DMS153 treated with DMSO at 0.1 percent for 48 hours (cell line): Measurements from ENCODE around the gene PTPN3.

ENCODE experiments used
- DNase-seq: peaks from one replicate; lab custom pipeline; 2025; ENCODE audit not compliant: unreplicated experiment; lab: John Stamatoyannopoulos, UW

The PTPN3 gene

DNA sequence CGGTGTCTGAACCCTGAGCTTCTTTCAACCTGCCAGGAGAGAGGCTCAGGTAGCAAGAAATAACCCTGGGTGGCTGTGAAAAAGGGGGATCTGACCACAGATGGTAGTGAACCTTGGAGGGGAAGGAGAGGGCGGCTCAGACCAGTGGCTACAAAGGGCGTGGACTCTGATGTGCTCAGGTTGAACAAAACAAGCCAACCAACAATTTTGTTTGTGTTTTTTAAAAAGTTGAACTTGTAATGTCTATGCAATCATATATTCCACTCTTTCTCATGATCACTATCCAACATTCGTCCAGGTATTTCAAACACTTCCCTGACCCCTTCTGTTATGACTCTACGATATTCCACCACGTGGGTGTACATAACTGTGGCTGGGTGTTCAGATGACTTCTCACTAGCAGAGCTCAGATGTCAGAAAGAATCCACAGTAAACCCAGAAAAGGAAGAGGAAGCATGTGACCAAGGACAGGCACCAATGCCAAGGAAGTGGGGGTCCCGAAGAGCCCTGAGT lies 20.0 kb downstream of the PTPN3 start:
- no peak for DNase-seq

DNA sequence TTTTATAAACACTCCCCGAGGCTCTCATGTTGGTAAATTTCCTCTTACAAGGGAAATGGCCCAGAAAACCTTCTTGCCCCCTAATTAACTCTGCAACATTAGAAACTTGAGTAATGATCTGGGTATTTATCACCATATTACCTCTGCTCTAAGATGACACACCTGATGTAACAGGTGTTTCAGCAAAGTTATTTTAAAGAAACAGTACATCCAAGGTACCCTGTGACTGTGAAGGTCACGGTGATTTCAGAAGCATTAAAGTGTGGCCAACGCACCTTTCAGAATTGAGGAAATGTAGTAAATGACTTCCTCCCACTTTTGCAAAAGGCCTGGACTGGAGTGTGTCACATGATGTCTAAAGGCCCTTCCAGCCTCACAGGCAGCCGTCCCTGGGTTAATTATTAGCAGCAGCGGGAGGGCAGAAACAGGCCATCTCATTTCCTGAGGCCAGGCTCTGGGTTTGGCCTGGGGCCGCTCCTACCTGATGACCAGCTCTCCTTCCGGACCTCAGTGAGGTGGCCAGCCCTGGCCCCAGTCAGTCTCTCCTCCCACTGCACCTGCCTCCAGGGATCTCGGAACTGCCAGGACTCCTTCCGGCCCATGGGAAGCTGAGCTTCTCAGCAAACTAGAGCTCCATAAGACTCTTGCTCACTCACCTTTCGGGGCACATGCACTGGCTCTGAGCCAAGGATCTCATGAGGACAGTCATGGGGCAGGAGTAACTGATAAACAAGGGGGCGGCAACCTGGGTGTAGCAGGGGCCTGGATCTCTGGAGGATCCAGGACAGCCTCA lies 20.7 kb downstream of the PTPN3 start:
- peak; percentile 23 for DNase-seq

DNA sequence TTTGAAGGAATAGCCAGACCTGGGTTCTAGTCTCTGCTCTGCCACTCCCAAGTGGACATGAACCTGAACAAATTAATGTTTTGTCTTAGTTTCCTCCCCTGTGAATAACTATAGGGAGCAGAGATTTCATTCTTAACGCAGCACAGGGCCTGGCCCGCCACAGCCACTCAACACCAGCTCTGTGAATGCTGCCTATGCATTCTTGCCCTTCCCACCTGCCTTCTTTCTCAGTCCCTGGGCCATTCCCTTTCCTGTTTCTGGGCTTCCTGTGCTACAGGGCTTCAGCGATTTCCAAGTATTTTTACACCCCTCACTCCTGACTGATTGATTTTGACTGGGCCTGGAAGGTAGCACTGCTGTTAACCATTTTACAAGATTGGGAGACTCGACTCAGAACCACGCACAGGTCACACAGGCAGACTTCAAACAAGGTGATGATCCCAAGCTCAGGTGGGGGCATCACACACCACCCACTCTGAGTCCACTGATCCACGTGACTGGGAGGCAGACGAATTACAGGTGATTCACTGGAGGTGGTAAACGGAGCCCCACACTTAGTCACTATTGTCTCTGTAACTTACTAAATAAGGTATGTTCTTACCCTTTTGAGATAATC lies 21.4 kb downstream of the PTPN3 start:
- no peak for DNase-seq

DNA sequence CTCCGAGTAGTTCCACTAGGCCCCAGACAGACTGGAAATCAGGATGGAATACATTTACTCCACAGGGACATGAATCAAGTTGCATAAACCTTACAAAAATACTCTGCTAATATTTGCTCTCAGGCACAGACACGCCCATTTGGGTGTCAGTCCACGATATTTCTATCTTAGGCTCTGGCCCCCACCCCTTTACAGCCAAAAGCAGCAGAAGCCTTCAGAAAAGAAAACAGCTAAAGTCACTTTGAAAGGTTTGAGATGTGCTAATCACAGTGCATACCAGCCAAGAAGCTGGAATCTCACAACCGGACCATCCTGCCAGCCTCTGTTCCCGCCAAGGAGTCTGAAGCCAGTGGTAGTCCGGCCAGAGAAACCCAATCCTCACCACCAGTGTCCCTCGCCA lies 22.6 kb downstream of the PTPN3 start:
- no peak for DNase-seq

DNA sequence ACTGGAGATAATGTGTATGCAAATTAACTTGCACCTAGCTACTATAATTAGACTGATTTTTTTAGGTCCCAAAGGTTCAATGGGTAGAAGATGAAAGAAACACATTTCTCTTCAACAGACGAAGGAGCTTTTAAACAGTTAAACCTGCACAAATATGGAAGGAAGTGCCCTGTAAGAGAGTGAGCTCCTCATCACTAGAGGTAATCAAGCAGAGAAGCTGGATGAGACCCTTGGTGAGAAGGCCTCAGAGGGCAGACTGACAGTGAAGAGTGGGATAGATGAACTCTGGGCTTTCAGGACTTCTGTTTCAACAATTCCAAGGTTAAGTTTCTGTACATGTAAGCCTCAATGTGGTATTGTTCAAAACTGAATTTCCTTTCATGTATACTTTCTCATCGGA lies 23.2 kb downstream of the PTPN3 start:
- no peak for DNase-seq

DNA sequence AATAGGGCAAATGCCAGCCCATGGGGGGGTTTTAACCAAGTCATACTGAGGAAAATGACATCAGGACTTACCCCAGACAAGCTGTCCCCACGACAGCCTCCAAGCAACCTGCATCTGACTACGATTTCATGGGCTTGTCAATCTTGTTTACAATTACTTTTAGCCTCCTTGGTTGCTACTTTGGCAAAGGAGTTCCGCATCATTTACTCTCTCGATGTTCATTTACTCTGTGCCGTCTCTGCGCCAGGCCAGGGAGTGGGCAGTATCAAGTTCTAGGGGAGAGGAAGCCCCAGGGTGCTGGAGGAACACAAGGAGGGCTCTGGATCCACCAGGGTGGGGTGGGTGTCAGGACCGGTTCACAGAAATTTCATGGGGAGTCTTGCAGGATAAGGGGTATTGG lies 23.9 kb downstream of the PTPN3 start:
- no peak for DNase-seq

DNA sequence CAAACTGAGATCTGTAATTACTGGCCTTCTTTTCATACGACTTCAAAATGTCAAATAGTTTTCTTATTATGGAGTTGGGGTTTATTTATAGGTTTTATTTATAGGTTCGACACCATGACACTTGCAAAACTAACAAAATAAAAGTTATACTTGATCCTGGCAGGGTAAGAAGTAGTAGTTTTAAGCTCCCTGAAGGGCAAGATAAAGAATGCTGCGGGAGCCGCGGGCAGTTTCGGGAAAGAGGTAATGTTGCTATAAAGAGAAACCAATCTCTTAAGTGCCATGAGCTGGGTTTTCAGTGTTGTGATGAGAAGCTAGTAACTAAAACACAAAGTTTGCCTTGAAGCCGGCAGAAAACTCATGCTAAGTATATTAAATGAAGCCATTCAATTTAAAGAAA lies 24.8 kb downstream of the PTPN3 start:
- DNase-seq = no peak

DNA sequence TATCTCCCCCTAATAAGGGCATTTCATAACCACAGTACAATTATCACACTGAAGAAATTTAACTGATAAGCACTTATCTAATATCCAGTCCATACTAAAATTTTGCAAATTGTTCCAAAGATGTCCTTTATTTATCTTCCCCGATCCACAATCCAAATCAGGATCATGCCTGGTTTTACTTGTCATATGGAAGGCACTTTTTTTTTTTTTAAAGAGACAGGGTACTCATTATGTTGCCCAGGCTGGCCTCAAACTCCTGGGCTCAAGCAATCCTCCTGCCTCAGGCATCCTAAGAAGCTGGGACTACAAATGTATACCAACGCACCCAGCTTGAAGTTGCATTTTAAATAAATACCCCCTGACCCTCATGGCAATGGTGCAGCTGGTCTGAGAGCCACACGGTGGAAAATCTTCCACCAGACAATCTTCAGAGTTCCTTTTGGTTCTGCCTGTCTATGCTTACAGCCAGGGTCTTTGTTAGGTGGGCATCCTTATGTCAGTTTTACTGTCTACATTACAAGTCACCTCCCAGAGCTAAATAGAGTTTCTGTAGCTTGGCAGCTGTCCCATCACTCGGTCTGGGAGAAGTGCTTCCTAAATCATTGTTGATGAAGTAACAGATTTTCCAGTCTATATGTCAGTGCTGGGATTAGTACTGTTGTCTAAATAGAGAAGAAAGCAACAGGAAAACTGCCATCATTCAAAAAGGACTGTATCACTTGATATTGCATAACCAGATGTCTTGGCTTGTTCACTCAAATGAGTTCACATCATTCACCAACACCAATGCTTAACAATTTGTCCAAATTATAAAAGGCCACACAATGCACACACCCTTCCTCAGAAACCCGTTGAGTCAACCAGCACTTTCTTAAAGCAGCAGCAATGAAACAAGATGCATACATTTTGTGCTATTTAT lies 26.4 kb downstream of the PTPN3 start:
- no peak for DNase-seq

DNA sequence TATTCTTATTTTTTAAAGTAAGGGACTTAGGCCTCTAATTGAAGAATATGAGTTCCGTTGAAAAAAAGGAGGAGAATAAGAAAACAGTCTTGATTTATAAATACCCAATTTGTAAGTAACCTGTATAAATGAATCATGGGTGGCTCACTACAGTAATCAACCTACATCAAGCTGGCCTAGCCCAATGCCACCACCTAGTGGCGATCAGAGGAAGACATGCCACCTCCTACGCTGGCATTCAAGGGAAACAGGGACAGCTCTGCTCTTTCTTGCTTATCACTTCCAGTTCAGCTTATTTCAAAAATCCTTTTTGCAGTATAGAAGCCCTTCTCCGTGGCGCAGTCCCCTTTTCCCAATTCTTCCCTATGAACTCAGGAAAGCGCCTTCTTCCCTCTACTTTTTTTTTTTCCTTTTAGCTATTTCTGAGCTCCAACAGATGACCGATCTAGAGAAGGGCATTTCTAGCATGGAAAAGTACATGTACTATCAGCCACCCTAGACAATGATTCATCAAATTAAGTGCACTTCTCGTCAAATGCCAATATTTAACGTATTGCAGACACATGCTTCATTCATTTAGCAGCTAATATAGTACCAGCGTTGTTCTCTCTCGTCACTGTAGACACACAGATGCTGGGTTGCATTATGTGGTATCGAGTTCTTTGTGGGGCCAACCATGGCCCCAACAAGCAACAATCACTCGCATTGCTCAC lies 28.3 kb downstream of the PTPN3 start:
- peak; percentile 32 for DNase-seq

DNA sequence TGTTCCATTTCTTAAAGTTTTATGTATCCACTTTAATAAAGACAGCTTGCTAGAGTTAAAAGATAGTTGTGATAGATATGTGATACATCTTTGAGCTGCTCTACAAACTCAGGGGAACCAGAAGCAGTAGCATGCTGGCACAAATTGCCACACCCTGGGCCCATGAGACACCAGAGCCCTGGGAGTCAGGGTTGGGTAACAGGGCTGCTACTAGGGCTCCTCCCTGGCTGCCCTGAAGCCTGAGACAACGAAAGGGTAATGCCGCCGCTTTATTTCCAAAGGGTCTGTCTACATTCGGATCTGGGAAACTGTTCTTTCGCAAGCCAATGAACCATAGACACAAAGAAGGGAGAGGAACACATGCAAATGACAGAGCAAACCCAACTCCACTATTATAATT lies 29.2 kb downstream of the PTPN3 start:
- no peak for DNase-seq

DNA sequence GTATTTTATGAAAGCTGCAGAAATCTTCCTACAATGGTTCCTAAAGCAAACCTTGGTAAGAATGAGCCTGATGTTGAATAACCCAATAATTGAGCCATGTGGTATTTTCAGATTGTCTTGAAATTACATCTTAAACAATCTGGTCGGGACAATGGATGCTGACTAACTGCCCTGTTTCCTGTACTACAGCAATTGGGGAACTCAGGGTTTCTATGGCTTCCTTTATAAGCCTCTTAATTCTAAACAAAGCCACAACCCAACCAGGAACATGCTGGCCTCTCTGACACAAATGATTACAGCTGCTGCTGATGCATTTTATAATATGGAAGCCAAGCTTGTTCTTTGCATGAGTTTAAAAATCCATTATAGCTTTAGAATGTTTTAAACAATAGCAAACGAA lies 30.2 kb downstream of the PTPN3 start:
- DNase-seq = peak; percentile 19

DNA sequence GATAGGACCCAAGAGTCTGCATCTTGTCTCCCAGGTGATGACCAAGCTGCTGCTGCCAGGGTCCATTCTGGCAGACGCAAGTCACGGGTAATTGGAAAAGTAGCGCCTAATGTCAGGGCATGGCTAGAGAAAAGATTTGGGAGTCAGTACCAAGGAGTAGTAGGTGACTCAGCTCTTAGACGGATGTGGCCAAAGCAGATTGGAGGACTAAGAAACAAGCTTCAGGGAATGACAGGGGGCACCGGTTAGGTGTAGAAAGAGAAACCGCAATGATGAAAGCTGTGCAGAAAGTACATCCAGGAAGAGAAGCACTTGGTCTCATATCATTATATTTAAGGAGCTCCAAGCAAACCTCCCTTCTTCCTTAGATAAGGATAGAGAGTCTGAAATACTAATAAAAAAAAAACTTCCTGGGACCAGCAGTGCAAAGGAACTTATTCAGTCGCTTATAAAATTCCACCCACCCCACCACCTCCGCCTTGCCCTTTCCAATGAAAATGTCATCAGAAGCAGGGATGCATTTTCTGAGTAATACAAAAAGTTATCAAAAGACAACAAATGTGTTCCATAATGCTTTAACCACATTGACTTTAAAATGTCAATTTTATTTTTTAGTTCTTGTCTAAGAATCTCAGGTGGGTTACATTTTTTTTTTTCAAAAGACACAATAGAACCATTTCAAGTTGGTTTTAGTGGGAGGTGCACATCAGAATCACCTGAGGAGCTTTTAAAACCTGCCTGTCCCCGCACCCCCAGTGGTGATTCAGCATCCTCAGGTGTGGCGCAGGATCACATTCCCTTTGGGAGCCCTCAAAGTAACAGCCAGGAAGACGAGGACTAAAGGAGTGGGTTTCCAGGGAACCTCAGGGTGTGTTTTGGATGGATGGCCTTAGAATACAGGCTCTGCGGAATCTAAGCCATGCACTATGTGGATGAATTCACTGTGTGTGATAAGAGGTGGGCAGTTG lies 31.2 kb downstream of the PTPN3 start:
- DNase-seq = no peak

DNA sequence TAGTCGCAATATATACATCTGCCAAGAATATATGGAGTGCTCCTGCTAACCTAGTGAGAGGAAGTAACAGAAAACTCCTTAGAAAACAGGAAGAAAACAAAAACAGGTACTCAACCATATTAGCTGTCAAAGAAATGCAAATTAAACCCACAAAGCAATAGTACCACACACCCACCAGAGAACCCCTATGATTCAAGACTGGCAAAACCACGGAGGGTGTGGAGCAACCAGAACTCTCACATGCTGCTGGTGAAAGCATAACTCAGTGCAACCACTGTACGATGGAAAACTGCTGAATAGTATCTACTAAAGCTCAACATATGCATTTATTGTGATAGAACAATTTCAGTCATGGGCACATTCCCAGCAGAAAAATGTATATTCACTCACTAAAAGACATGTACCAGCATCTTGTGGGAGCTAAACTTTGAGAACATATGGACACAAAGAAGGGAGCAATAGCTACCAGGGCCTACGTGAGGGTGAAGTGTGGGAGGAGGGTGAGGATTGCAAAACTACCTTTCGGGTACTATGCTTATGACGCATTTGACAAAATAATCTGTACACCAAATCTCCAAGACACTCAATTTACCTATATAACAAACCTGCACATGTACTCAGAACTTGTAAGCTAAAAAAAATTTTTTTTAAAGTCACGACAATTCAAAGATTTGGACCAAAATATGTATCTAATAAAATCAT lies 34.0 kb downstream of the PTPN3 start:
- no peak for DNase-seq

DNA sequence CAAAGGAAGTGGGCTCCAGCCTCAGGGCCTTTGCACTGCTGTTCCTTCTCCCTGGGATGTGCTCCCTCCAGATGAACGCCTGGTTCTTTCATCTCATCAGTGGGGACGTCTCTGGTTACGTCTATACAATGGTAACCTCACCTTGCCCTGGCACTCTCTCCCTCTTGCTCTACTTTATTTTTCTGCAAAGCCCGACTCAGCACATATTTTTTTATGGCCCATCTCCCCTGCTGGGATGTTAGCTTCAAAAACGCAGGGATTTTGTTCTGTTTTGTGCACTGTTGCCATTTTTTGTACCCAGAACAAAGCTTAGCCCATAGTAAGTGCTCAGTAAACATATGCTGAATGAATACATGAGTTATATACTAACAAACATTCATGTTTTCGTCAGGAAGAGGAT lies 37.5 kb downstream of the PTPN3 start:
- DNase-seq = no peak

DNA sequence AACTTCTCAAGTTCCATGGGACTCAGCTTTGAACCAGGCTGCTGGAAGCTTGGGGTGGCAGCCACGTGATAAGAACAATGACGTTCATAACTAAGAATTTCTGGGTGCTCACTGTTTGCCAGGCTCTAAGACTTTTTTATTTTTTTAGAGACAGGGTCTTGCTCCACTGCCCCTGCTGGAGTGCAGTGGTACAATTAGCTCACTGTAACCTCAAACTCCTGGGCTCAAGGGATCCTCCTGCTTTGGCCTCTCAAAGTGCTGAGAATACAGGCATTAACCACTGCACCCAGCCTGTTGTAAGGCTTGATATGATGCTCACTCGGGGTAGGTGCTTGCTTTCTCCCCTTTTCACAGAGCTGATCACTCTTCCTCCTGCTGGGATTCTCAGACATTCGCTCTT lies 38.7 kb downstream of the PTPN3 start:
- no peak for DNase-seq

DNA sequence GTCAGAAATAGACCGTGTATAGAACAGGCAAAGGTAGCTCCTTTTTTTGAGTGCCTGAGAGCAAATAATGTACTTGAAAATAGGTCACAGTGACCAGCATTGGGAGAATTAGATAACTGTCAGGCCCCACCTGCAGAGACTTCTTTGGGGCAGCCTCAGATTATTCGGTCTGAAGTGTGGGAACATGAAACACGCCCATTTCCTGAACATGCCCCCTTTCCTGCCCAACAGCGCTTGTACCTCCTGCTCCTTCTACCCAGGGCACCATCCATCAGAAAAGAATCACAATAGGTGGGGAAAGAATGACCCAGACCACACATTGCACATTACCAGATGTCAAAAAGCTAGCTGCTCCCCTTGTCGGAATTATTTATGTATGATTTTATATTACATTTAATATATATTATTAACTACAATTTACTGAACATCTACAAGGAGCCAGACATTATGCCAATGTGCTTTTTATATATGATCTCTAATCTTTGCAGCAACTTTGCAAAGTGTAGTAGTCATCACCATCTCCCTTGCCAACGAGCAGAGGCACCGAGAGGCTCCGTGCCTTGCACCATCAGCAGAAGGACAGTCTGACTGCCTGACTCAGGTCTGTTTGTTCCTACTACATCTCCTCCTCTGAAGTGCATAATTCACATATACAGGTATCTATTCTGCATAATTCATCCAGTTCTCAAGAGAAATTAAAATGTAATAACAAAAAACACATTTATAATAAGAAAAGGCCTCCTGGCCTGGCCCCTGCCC lies 39.5 kb downstream of the PTPN3 start:
- no peak for DNase-seq

DNA sequence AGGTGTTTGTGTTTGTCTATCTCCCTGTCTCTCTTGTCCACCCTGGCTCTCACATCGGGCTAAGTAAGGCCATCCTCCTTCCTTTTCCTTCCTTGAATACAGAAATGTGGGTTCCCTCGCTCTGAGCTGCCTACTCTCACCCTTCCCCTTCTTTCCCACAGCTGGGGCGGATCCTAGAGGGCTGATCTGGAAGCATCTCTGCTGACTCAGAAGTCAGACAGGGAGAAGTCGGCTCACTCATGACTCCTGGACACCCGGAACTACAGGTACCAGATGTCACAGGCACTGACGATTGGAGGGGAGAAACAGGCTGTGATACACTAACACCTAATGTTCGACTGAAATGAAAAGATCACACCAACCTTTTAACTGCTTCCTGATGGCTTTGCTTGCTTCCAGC lies 41.3 kb downstream of the PTPN3 start:
- DNase-seq = no peak

DNA sequence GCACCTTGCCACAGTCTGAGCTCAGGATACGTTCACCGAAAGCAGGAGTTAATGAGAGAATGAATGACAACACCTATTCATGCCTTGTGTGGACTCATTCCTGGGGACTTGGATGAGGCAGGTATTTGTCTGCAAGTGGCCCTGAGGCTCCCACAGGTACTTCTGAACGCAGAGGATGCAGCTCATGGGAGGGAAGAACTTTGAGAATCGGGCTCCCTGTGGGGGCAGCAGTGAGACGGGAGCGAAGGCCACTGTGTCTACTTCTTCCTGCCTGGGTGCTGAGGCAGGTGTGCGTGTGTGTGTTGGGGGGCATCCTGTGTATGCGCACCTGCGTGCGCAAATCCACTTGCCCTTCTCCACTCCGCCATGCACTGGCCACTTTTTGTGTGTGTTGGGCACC lies 42.2 kb downstream of the PTPN3 start:
- DNase-seq = no peak

DNA sequence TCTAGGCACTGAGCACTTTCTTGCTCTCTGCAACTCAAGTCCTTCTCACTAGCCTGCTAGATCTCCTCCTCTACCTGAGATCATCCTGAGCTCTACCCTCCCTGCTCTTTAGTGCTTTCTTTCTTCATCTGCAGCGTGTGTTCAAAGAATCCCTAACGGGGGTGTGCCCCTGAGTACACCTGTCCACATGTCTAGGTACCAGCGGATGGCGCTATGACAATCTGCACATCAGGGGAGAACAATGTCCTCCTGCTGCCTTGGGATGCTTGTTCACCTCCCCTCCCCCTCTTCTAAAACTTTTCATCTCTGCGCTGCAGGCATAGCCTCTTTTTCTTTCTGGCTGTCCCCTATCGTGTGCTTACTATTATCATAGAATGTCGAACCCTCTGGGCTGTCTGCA lies 42.7 kb downstream of the PTPN3 start:
- DNase-seq = no peak
